RPMI7951 (cell line): Measurements from ENCODE around the gene LHX2. TPM values are rescaled to one million over a fixed set of nuclear protein-coding genes. Genes with fewer than 3 reads are reported as not detected.
"Not testable (repeated sequence)": the region's sequence is repeated elsewhere in the genome, so short reads cannot be mapped to it uniquely, and the experiment has no call there.

Experiments used
- DNase-seq: peaks from one replicate; pipeline ENCODE4 v3.0.0-alpha.2; 2012; ENCODE audit warnings: low read depth
- total RNA-seq: library from RNA; depleted of rRNA; stranded (reverse); fragments of >200 nt; shearing (Covaris generic); gene quantifications from 2 replicates; pipeline ENCODE4 v1.2.3, GENCODE V29; 2014; rRNA removed

LHX2 gene
- total RNA-seq: 0.39 and 1.1 TPM in 2 replicates

GRCh38 chr9:124011460-124012301 is at the start of gene LHX2:
Gene LHX2, plus strand, starts transcription at chr9:124011768. Its CDS starts 581 bp downstream, at chr9:124012349.
- DNase-seq: peak; percentile 77

- no peak for DNase-seq
Measured at GRCh38 chr9:123964761-123965160, 46.8 kb upstream of the LHX2 start.

- no peak for DNase-seq
Measured at GRCh38 chr9:123965801-123966686, 45.5 kb upstream of the LHX2 start.

- no peak for DNase-seq
Measured at GRCh38 chr9:123967323-123967722, 44.2 kb upstream of the LHX2 start.

- no peak for DNase-seq
Measured at GRCh38 chr9:123972618-123973017, 39.0 kb upstream of the LHX2 start.

GRCh38 chr9:123973590-123974223 is 37.9 kb upstream of the LHX2 start:
- no peak for DNase-seq

- no peak for DNase-seq
Measured at GRCh38 chr9:123974471-123974870, 37.1 kb upstream of the LHX2 start.

GRCh38 chr9:123975871-123976270 is 35.7 kb upstream of the LHX2 start:
- no peak for DNase-seq

- not testable (repeated sequence) for DNase-seq
Measured at GRCh38 chr9:123976579-123976978, 35.0 kb upstream of the LHX2 start.

- DNase-seq: no peak
Measured at GRCh38 chr9:123978981-123979380, 32.6 kb upstream of the LHX2 start.

- DNase-seq: no peak
Measured at GRCh38 chr9:123982535-123982934, 29.0 kb upstream of the LHX2 start.

GRCh38 chr9:123983047-123983446 is 28.5 kb upstream of the LHX2 start:
- no peak for DNase-seq

- no peak for DNase-seq
Measured at GRCh38 chr9:123984802-123985201, 26.8 kb upstream of the LHX2 start.

- DNase-seq: no peak
Measured at GRCh38 chr9:123985869-123986268, 25.7 kb upstream of the LHX2 start.

GRCh38 chr9:123990427-123990826 is 21.1 kb upstream of the LHX2 start:
- no peak for DNase-seq

- DNase-seq: not testable (repeated sequence)
Measured at GRCh38 chr9:123992679-123993078, 18.9 kb upstream of the LHX2 start.

- peak; percentile 46 for DNase-seq
Measured at GRCh38 chr9:123996731-123997421, 14.7 kb upstream of the LHX2 start.

- DNase-seq: peak; percentile 33
Measured at GRCh38 chr9:123997665-123998277, 13.8 kb upstream of the LHX2 start.

- no peak for DNase-seq
Measured at GRCh38 chr9:123998278-123998925, 13.2 kb upstream of the LHX2 start.

- DNase-seq: no peak
Measured at GRCh38 chr9:123998970-123999621, 12.5 kb upstream of the LHX2 start.
